Ascending aorta (tissue), 2 donors: ENCODE measurements around the gene PASK. TPM values are rescaled to one million over a fixed set of nuclear protein-coding genes. Genes with fewer than 3 reads are reported as not detected.

Experiments
- DNase-seq, 2 donors: peaks; one replicate each; pipeline ENCODE4 v3.0.0-alpha.2; 2019; ENCODE audit warnings: low spot score in 2 of 2
- H3K27ac ChIP-seq, 2 donors: fragments of 200-600 bp; sonication (generic); one replicate each; pipeline ENCODE4 v1.5.1; 2016 to 2017; ENCODE audit warnings: mild to moderate bottlenecking in 1 of 2
- H3K27me3 ChIP-seq: fragments of 200-600 bp; sonication (generic); one replicate; pipeline ENCODE4 v1.5.1; 2017
- H3K36me3 ChIP-seq, 2 donors: fragments of 200-600 bp; sonication (generic); one replicate each; pipeline ENCODE4 v1.5.1; 2016
- H3K4me1 ChIP-seq, 2 donors: fragments of 200-600 bp; sonication (generic); one replicate each; pipeline ENCODE4 v1.5.1; 2016 to 2017; ENCODE audit warnings: mild to moderate bottlenecking in 1 of 2
- H3K4me3 ChIP-seq, 2 donors: fragments of 200-600 bp; sonication (generic); one replicate each; pipeline ENCODE4 v1.5.1; 2016 to 2017; ENCODE audit warnings: mild to moderate bottlenecking in 1 of 2
- H3K9me3 ChIP-seq, 2 donors: fragments of 200-600 bp; sonication (generic); one replicate each; pipeline ENCODE4 v1.5.1; 2016
- intact Hi-C: fragments of 100-400 bp; cut with DNase I; formaldehyde crosslinking; loops from one replicate; pipeline ENCODE4 v1.15.1; 2023
- total RNA-seq: library from RNA; depleted of rRNA; stranded (reverse); fragments of >200 nt; gene quantifications from one replicate; pipeline ENCODE4 v1.1.0, GENCODE V29; 2016
- TF ChIP-seq, protein P1 (sequence below), 3 experiments: fragments of 200-600 bp in 2 of 3; fragments of 450-650 bp in 1 of 3; sonication (generic) in 2 of 3; IDR thresholded peaks; one replicate each; pipeline ENCODE4 v1.5.1; 2016 to 2019; ENCODE audit warnings: antibody characterized with exemption in 3 of 3, mild to moderate bottlenecking in 1 of 3, moderate library complexity in 1 of 3

PASK gene
- total RNA-seq, 1 donor from 2014 or later = not detected

GRCh38 chr2:241070811-241071676, 78.2 kb downstream of the PASK start:
- no peaks in the 10 kb centered on the region for H3K4me1 ChIP-seq
- no peak overlapping the region for H3K4me3 ChIP-seq
- H3K9me3 ChIP-seq = no peaks in the 10 kb centered on the region
- no peak for DNase-seq
- intact Hi-C loops = no loop called here
- no peaks in the 10 kb centered on the region for H3K27me3 ChIP-seq
- peaks cover 68 to 97% of the 10 kb centered on the region in 2 donors for H3K36me3 ChIP-seq
- no peak overlapping the region for H3K27ac ChIP-seq
- TF ChIP-seq, protein P1, sequence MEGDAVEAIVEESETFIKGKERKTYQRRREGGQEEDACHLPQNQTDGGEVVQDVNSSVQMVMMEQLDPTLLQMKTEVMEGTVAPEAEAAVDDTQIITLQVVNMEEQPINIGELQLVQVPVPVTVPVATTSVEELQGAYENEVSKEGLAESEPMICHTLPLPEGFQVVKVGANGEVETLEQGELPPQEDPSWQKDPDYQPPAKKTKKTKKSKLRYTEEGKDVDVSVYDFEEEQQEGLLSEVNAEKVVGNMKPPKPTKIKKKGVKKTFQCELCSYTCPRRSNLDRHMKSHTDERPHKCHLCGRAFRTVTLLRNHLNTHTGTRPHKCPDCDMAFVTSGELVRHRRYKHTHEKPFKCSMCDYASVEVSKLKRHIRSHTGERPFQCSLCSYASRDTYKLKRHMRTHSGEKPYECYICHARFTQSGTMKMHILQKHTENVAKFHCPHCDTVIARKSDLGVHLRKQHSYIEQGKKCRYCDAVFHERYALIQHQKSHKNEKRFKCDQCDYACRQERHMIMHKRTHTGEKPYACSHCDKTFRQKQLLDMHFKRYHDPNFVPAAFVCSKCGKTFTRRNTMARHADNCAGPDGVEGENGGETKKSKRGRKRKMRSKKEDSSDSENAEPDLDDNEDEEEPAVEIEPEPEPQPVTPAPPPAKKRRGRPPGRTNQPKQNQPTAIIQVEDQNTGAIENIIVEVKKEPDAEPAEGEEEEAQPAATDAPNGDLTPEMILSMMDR (IDR thresholded peaks at IDR 0.05) = no peak

- DNase-seq = no peak
- H3K36me3 ChIP-seq = peaks cover 75 to 100% of the 10 kb centered on the region in 2 donors
- H3K4me1 ChIP-seq = no peaks in the 10 kb centered on the region
- intact Hi-C loops = no loop called here
- no peak overlapping the region for H3K4me3 ChIP-seq
- TF ChIP-seq, protein P1 (IDR thresholded peaks at IDR 0.05) = no peak
- H3K27me3 ChIP-seq = no peaks in the 10 kb centered on the region
- no peak overlapping the region for H3K27ac ChIP-seq
- no peaks in the 10 kb centered on the region for H3K9me3 ChIP-seq
These were observed 78.9 kb downstream of the PASK start for GRCh38 chr2:241070361-241070760.

DNA sequence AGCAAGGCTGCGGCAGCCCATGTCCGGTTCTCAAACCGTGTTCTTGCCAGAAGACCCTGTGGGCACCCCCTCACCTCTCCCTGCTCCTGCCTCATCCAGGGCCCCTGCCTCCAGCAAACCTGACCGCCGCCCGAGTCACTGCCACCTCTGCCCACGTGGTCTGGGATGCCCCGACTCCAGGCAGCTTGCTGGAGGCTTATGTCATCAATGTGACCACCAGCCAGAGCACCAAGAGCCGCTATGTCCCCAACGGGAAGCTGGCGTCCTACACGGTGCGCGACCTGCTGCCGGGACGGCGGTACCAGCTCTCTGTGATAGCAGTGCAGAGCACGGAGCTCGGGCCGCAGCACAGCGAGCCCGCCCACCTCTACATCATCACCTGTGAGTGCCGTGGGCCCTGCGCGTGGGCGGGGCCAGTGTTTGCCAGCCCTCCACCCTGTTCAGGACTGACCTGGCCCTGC, 79.4 kb downstream of the PASK start:
- TF ChIP-seq, protein P1 (IDR thresholded peaks at IDR 0.05) = no peak
- Histone ChIP-seq H3K4me1 (no peaks in the 10 kb centered on the region), H3K27ac (no peak overlapping the region), H3K9me3 (no peaks in the 10 kb centered on the region), H3K36me3 (peaks cover 78 to 100% of the 10 kb centered on the region in 2 donors), H3K4me3 (no peak overlapping the region), H3K27me3 (no peaks in the 10 kb centered on the region)
- intact Hi-C loops = no loop called here
- no peak for DNase-seq

DNA sequence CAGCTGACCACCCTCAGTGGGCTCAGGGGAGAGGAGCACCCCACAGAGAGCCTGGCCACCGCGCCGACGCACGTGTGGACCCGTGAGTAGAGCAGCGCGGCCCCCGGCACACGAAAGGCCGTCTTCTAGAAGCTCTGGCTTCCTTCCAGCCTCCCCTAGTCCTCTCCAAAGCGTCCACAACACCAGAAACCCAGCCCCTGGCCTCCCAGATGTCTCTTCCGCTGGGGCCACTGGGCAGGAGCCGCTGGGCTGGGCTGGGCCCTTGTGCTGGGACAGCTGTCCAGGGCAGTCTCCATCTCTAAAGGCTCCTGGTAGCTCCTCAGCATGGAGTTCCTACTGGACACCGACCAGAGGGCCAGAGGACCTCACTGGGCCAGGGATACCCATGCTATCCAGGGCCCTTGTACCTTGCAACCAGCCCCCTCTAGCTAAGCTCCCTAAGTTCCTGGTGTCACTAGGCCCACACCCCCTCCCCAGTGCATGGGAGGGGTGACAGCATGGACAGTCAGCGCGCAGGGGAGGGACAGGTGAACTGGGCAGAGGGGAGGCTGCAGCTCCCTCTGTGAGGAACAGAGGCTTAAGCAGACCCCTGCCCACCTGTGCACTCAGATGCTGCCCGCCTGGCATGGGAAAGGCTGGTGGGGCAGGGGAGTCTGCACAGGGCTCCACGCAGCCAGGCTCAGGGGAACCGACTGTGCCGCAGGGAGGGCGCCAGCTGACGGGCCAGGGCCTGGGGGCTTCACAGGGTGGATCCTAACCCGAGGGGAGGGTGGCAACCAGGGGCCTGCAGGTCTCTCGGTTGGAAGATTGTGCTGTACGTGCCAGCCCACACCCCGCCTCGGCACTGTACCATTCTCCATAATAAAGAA, 80.1 kb downstream of the PASK start:
- Histone ChIP-seq H3K4me3 (no peak overlapping the region), H3K27me3 (no peaks in the 10 kb centered on the region), H3K27ac (no peak overlapping the region), H3K9me3 (no peaks in the 10 kb centered on the region), H3K4me1 (no peaks in the 10 kb centered on the region), H3K36me3 (peaks cover 75 to 96% of the 10 kb centered on the region in 2 donors)
- no peak for DNase-seq
- intact Hi-C loops = no loop called here
- TF ChIP-seq, protein P1 (IDR thresholded peaks at IDR 0.05) = no peak

DNA sequence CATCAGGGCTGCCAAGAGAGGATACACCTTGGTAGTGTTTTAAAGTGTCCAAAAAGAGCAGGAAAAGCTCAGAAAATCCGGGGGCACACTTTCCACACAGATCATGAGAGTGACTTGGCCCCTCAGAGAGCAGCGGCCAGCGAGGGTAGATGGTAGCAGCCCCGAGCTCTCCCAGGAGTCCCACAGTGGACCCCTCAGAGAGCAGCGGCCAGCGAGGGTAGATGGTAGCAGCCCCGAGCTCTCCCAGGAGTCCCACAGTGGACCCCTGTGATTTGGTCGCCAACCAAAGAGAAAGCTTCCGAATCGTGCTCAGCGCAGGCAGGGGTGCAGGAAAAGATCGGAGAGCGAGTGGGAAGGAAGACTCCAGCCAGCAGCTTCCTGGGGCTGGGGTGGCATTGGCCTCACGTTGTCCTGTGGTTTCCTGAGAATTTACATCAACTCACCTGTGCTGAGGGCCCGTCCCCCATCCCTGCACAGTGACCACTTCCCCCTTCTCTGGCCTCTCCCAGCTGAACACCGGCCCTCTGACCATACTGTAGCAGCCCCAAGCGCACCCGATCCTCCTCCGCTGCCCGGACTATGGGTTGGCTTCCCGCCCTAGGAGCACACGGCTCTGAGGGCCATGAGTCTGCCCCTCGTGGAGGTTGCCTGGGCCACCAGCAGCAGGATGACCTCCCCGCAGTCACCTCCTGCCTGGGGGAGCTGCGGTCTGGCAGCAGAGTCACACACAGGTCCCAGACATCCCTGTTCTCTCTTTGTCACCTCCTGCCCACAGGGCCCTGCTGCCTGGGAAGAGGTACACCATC, 80.9 kb downstream of the PASK start:
- Histone ChIP-seq H3K27me3 (no peaks in the 10 kb centered on the region), H3K4me3 (no peak overlapping the region), H3K36me3 (peaks cover 67 to 87% of the 10 kb centered on the region in 2 donors), H3K27ac (no peak overlapping the region), H3K9me3 (no peaks in the 10 kb centered on the region), H3K4me1 (no peaks in the 10 kb centered on the region)
- DNase-seq = no peak
- intact Hi-C loops = no loop called here
- TF ChIP-seq, protein P1 (IDR thresholded peaks at IDR 0.05) = no peak
